Upper lobe of right lung (tissue), 1 donor: ENCODE measurements around the gene PICALM. TPM values are rescaled to one million over a fixed set of nuclear protein-coding genes. Genes with fewer than 3 reads are reported as not detected.

Experiments used
- ATAC-seq: fragments of 200-7000 bp; cut with Tn5 transposase; one replicate; pipeline ENCODE4 v1.9.1; 2020; ENCODE audit warnings: mild to moderate bottlenecking, moderate library complexity
- DNase-seq: peaks from one replicate; pipeline ENCODE4 v3.0.0-alpha.2; 2020
- H3K27ac ChIP-seq: fragments of 200-600 bp; one replicate; pipeline ENCODE4 v1.8.0; 2022
- H3K27me3 ChIP-seq: fragments of 200-600 bp; one replicate; pipeline ENCODE4 v1.8.0; 2022; ENCODE audit warnings: mild to moderate bottlenecking
- H3K36me3 ChIP-seq: fragments of 200-600 bp; one replicate; pipeline ENCODE4 v1.8.0; 2022
- H3K4me1 ChIP-seq: fragments of 200-600 bp; one replicate; pipeline ENCODE4 v1.8.0; 2022
- H3K4me3 ChIP-seq: fragments of 200-600 bp; one replicate; pipeline ENCODE4 v1.8.0; 2022; ENCODE audit warnings: mild to moderate bottlenecking
- H3K9me3 ChIP-seq: fragments of 200-600 bp; one replicate; pipeline ENCODE4 v1.8.0; 2022
- CTCF ChIP-seq: fragments of 200-600 bp; IDR thresholded peaks from one replicate; pipeline ENCODE4 v1.8.0; 2022; ENCODE audit warnings: antibody characterized with exemption
- intact Hi-C: fragments of 100-400 bp; cut with DNase I; formaldehyde crosslinking; loops from one replicate; pipeline ENCODE4 v1.11.0; 2022
- total RNA-seq: library from RNA; stranded (reverse); fragmentation: NEBNext Ultra II Directional; extraction: Animal tissue kit (Norgen Biotek cat#: 25700); gene quantifications from one replicate; pipeline ENCODE4 v1.2.1, GENCODE V29; 2021
- donor health status: DM: no; HTN: yes; CAD: no; lungs with severe emphysema.

Gene PICALM
- total RNA-seq, 1 donor from 2014 or later = 193 TPM

GRCh38 chr11:85974122-85974521 is 94.8 kb downstream of the PICALM start:
- intact Hi-C loops = no loop called here
- Histone ChIP-seq H3K27ac (no peak overlapping the region), H3K4me3 (no peak overlapping the region), H3K9me3 (no peaks in the 10 kb centered on the region), H3K27me3 (no peaks in the 10 kb centered on the region), H3K4me1 (peaks cover 3% of the 10 kb centered on the region), H3K36me3 (peaks cover 77% of the 10 kb centered on the region)
- no peak for ATAC-seq
- TF ChIP-seq CTCF = no peak
- DNase-seq = no peak

- TF ChIP-seq CTCF = no peak
- no peak for DNase-seq
- H3K4me3 ChIP-seq = no peak overlapping the region
- H3K36me3 ChIP-seq = peaks cover 68% of the 10 kb centered on the region
- no peaks in the 10 kb centered on the region for H3K27me3 ChIP-seq
- intact Hi-C loops = no loop called here
- no peak for ATAC-seq
- no peaks in the 10 kb centered on the region for H3K9me3 ChIP-seq
- H3K27ac ChIP-seq = no peak overlapping the region
- H3K4me1 ChIP-seq = peaks cover 13% of the 10 kb centered on the region
These were observed 98.3 kb downstream of the PICALM start for GRCh38 chr11:85970593-85970992.

- Histone ChIP-seq H3K4me3 (no peak overlapping the region), H3K4me1 (peaks cover 13% of the 10 kb centered on the region), H3K36me3 (peaks cover 77% of the 10 kb centered on the region), H3K27ac (no peak overlapping the region), H3K9me3 (no peaks in the 10 kb centered on the region), H3K27me3 (no peaks in the 10 kb centered on the region)
- ATAC-seq (no peak), DNase-seq (no peak)
- intact Hi-C loops = no loop called here
- TF ChIP-seq CTCF = no peak
These were observed 101.4 kb downstream of the PICALM start for GRCh38 chr11:85967457-85967856.

GRCh38 chr11:85965202-85965601 is 103.7 kb downstream of the PICALM start:
- no peaks in the 10 kb centered on the region for H3K27me3 ChIP-seq
- no peaks in the 10 kb centered on the region for H3K9me3 ChIP-seq
- TF ChIP-seq CTCF = no peak
- H3K4me3 ChIP-seq = no peak overlapping the region
- H3K27ac ChIP-seq = no peak overlapping the region
- intact Hi-C loops = no loop called here
- no peak for ATAC-seq
- H3K4me1 ChIP-seq = peaks cover 13% of the 10 kb centered on the region
- peaks cover 75% of the 10 kb centered on the region for H3K36me3 ChIP-seq
- no peak for DNase-seq

- TF ChIP-seq CTCF = no peak
- ATAC-seq (no peak), DNase-seq (no peak)
- Histone ChIP-seq H3K27me3 (no peaks in the 10 kb centered on the region), H3K4me1 (no peaks in the 10 kb centered on the region), H3K36me3 (peaks cover 96% of the 10 kb centered on the region), H3K27ac (no peak overlapping the region), H3K9me3 (no peaks in the 10 kb centered on the region), H3K4me3 (no peak overlapping the region)
- intact Hi-C loops = no loop called here
These were observed 106.9 kb downstream of the PICALM start for GRCh38 chr11:85961930-85962363.

GRCh38 chr11:85961130-85961529 is 107.8 kb downstream of the PICALM start:
- DNase-seq (no peak), ATAC-seq (no peak)
- Histone ChIP-seq H3K27me3 (no peaks in the 10 kb centered on the region), H3K4me1 (no peaks in the 10 kb centered on the region), H3K27ac (no peak overlapping the region), H3K4me3 (no peak overlapping the region), H3K36me3 (peaks cover 96% of the 10 kb centered on the region), H3K9me3 (no peaks in the 10 kb centered on the region)
- intact Hi-C loops = no loop called here
- no peak for TF ChIP-seq CTCF
